22Rv1 (cell line): Measurements from ENCODE around the gene SDF2L1.
"Not testable (repeated sequence)": the region's sequence is repeated elsewhere in the genome, so short reads cannot be mapped to it uniquely, and the experiment has no call there.

Source experiments
- H3K27ac ChIP-seq: fragments of 450-650 bp; 2 replicates; pipeline ENCODE4 v1.5.1; 2017
- ZFX ChIP-seq: fragments of 450-650 bp; IDR thresholded peaks from 2 replicates; pipeline ENCODE4 v1.6.1; 2017; ENCODE audit warnings: antibody characterized with exemption, borderline replicate concordance
- TF ChIP-seq, protein P1 (sequence below): fragments of 450-650 bp; IDR thresholded peaks from 2 replicates; pipeline ENCODE4 v1.5.1; 2017; ENCODE audit warnings: mild to moderate bottlenecking

The SDF2L1 gene, protein sequence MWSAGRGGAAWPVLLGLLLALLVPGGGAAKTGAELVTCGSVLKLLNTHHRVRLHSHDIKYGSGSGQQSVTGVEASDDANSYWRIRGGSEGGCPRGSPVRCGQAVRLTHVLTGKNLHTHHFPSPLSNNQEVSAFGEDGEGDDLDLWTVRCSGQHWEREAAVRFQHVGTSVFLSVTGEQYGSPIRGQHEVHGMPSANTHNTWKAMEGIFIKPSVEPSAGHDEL

DNA sequence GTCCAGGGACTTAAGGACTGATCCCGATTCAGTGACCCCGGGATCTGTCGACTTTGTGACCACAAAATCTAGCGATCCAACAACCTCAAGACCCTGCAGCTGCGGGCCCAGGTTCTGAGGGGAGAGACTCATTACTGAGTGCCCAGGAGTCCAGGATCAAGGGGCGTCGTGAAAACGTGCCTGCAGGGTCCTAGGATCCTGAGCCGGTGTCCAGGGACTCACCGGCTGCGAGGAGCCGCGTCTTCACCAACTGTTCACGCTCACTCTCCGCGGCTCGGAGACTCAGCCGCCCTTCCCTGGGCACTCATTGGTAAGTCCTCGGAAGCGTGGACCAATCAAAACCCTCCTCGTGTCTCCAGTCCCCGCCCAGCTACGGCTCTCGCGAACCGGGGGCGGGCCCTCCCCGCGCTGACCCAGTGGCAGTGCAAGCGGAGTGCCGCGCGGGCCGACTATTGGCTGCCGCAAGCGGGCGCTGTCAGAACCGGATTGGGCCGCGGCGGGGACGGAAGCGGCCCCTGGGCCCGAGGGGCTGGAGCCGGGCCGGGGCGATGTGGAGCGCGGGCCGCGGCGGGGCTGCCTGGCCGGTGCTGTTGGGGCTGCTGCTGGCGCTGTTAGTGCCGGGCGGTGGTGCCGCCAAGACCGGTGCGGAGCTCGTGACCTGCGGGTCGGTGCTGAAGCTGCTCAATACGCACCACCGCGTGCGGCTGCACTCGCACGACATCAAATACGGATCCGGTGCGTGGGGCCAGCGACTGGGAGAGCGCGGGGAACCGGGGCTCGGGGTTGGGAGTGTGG is at the start of gene SDF2L1:
TSS of gene SDF2L1 (plus strand) at position 514 of the 795 bp plus-strand sequence. CDS start at position 549, 35 bp downstream.
- no peak for TF ChIP-seq ZFX
- TF ChIP-seq, protein P1, sequence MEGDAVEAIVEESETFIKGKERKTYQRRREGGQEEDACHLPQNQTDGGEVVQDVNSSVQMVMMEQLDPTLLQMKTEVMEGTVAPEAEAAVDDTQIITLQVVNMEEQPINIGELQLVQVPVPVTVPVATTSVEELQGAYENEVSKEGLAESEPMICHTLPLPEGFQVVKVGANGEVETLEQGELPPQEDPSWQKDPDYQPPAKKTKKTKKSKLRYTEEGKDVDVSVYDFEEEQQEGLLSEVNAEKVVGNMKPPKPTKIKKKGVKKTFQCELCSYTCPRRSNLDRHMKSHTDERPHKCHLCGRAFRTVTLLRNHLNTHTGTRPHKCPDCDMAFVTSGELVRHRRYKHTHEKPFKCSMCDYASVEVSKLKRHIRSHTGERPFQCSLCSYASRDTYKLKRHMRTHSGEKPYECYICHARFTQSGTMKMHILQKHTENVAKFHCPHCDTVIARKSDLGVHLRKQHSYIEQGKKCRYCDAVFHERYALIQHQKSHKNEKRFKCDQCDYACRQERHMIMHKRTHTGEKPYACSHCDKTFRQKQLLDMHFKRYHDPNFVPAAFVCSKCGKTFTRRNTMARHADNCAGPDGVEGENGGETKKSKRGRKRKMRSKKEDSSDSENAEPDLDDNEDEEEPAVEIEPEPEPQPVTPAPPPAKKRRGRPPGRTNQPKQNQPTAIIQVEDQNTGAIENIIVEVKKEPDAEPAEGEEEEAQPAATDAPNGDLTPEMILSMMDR, result peak; percentile 48
- H3K27ac ChIP-seq, result peak within 1 kb of the TSS; percentile 81

DNA sequence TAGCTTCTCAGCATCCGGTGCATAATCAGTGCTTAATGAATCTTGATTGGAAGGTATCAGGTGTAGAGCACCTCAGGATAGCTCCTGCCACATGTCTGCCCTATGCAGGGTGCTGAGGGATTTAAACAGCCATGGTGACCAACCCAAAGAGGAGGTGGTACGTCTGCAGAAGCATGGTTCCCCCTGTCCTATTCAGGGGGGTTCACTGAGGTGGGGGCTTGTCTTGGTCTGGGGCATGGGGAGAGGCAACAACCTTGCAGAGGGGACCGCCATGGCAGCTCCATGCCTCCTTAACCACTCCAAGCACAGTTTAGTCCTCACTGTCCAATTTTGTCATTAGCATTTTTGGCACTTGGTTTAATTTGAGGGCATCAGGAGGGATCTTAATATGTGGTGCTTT is 49.7 kb upstream of the SDF2L1 start:
- no peak overlapping the region for H3K27ac ChIP-seq
- TF ChIP-seq, protein P1, result no peak
- TF ChIP-seq ZFX, result no peak

DNA sequence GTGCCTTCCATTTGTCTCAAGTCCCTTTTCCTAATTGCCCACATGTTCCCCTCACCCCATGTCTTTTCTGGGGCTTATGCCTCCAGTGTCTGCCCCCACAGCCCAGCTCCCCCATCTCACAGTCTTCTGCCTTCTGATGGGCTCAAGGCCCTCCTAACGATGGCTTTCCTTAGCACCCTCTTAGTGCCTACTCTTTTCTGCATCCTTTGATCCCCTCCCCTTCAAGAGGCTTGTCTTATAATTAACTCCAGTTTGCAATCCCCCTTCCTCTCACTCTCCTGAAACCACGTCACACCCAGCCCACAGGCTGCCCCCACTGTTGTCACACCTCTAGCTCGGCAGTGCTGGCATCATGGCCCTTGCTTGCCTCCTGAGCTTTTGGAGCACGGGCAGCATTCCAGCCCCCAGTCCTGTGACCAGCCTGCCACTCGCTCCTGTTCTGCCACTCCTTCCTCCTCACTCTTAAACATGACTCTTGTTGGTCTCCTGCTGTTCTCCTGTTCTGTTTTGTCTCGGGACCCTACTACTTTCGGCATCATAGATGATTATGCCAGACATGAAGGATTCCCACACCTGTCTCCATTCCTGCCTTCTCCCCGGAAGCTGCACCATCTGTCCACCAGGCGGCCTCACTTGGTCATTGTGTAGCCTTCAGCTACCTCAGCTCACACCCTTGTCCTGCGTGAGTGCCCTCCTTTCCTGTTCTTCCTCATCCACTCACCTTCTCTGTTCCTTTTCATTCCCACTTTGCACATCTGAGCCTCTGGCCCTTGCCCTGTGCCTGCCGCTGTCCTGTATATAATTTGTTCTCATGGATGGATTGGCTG is 48.5 kb upstream of the SDF2L1 start:
- TF ChIP-seq, protein P1, result peak; percentile 56
- TF ChIP-seq ZFX, result no peak
- H3K27ac ChIP-seq, result no peak overlapping the region

DNA sequence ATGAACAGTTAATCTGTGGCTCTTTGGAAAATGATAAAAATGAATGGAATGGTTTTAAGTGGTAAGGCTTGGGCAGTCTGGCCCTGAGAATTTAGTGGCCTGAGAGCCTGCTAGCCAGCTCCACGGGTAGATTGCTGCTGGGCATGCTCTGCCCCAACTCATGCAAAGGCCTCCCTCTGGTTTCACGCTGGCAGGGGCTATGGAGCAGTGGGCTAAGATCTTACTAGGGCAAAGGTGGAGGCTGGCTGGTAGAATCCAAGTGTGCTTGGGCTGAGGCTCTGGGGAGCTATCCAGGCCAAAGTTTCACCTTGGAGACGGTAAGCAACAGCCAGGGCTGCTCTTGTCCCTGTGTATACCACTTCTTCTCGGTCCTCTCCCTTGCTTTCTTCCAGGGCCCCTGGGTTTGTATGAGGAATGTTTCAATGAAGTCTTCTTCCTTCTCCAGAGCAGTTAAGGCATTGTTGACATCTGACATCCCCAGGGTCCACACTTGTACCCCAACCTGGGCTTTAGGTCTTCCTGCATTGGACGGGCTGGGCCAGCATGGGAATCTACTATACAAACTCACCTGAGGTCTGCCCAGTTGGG is 47.1 kb upstream of the SDF2L1 start:
- TF ChIP-seq ZFX, result no peak
- TF ChIP-seq, protein P1, result no peak

DNA sequence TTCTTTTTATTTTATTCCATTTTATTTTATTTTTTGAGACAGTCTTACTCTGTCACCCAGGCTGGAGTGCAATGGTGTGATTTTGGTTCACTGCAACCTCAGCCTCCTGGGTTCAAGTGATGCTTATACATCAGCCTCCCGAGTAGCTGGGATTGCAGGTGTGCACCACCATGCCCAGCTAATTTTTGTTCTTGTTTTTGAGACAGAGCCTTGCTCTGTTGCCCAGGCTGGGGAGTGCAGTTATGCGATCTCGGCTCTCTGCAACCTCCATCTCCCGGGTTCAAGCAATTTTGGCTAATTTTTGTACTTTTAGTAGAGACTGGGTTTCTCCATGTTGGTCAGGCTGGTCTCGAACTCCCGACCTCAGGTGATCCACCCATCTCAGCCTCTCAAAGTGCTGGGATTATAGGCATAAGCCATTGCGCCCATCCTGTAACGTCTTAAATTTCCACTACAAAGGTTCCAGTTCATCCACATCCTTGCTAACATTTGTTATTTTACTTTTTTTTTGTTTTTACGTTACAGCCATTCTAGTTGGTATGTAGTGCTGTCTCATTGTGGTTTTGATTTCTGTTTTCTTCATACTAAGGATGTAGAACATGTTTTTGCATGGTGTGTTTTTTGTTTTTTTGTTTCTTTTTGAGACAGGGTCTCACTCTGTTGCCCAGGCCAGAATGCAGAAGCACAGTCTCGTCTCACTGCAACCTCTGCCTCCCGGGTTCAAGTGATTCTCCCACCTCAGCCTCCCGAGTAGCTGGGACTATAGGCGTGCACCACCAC is 45.6 kb upstream of the SDF2L1 start:
- H3K27ac ChIP-seq, result not testable (repeated sequence)

More for the DNA sequence above, 47.1 kb upstream of the SDF2L1 start:
- H3K27ac ChIP-seq, result no peak overlapping the region

DNA sequence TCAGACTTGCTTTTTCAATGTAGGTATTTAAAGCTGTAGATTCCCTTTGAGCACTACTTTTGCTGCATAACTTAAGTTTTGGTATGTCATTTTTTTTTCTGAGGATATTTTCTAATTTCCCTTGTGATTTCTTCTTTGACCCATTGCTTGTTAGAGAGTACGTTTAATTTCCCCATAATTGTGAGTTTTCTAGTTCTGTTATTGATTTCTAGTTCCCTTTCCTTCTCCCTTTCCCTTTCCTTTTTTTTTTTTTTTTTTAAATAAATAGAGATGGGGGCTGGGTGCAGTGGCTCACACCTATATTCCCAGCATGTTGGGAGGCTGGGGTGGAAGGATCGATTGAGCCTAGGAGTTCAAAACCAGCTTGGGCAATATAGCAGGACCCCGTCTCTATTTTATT is 43.8 kb upstream of the SDF2L1 start:
- TF ChIP-seq, protein P1, result no peak
- no peak for TF ChIP-seq ZFX
- no peak overlapping the region for H3K27ac ChIP-seq
